ENCODE data around the gene KRT75.

GRCh38 chr12:52413202-52413601 is 21.0 kb downstream of the KRT75 start:
- TF ChIP-seq GATA2 (IDR thresholded peaks at IDR 0.05; ENCODE audit: low read depth, low read length) (no peak), GATA3 (IDR thresholded peaks at IDR 0.05; ENCODE audit: low read depth, low read length) (no peak)

All from SH-SY5Y (cell line).